Neural crest cell (in vitro differentiated cells): Measurements from ENCODE around the gene SNX33. TPM values are rescaled to one million over a fixed set of nuclear protein-coding genes. Genes with fewer than 3 reads are reported as not detected.
A peak's percentile ranks its signal among the peaks of the same experiment; 100 is the strongest.
"Not testable (repeated sequence)": the region's sequence is repeated elsewhere in the genome, so short reads cannot be mapped to it uniquely, and the experiment has no call there.

Experiments used
- DNase-seq: peaks from one replicate; pipeline ENCODE4 v3.0.0; 2021; ENCODE audit warnings: low read depth, mixed read lengths, low spot score
- H3K27ac Mint-ChIP-seq: one replicate; pipeline ENCODE4 v1.8.0; 2021; ENCODE audit warnings: mild to moderate bottlenecking, mixed read lengths; ENCODE audit not compliant: unreplicated experiment
- H3K27me3 Mint-ChIP-seq: 2 replicates; pipeline ENCODE4 v1.8.0; 2021; ENCODE audit warnings: low read depth, mild to moderate bottlenecking, mixed read lengths
- H3K36me3 Mint-ChIP-seq: 2 replicates; pipeline ENCODE4 v1.8.0; 2021; ENCODE audit warnings: low read depth, mild to moderate bottlenecking, mixed read lengths
- H3K4me1 Mint-ChIP-seq: 2 replicates; pipeline ENCODE4 v1.8.0; 2021; ENCODE audit warnings: mixed read lengths
- H3K4me3 Mint-ChIP-seq: one replicate; pipeline ENCODE4 v1.8.0; 2021; ENCODE audit warnings: mild to moderate bottlenecking, mixed read lengths
- H3K9me3 Mint-ChIP-seq: 2 replicates; pipeline ENCODE4 v1.8.0; 2021; ENCODE audit warnings: mixed read lengths
- total RNA-seq: library from RNA; stranded (reverse); gene quantifications from 2 replicates; pipeline ENCODE4 v1.2.1, GENCODE V29; 2021
- TF ChIP-seq, protein P1 (sequence below): fragments of 200-600 bp; sonication (generic); conservative IDR thresholded peaks from 2 replicates; pipeline ENCODE4 v1.5.0; 2021; ENCODE audit warnings: antibody characterized with exemption, mild to moderate bottlenecking

SNX33 gene
- total RNA-seq, 1 donor from 2014 or later, result 23.4 TPM

DNA sequence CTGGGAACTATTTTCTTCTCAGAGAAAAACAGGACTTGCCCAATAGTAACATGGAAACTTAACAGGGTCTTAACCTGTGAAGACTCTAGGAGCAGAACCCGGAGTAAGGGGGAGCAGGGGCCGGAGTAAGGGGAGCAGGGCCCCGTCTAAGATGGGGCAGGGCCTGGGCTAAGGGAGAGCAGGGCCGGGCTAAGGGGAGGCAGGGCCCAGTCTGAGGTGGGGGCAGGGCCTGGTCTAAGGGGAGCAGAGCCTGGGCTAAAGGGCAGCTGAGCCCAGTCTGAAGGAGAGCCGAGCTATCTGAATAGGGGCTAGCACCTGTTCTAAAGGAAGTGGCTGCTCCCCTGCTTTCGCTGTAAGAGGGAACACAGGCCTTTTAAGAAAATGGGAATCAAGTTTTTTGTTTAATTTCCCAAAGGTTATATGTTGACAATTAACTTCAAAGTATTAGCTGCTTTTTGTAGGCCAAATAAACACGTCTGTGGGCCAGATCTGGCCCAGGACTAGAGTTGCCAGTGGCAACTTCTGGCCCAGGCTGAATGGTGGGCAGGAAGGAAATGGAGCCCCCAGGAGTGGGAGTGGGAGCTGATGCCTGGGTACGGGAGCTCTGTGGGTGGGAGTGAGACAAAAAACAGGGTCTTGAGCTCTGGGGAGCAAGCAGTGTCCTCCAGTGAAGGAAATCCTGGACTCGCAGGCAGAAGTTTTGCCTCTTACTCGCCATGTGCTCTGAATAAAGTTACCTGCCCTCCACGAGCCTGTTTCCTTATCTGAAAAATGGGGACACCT is 32.5 kb downstream of the SNX33 start:
- no peak for DNase-seq
- H3K27ac Mint-ChIP-seq, result peak overlapping the region; percentile 89
- no peaks in the 10 kb centered on the region for H3K36me3 Mint-ChIP-seq

DNA sequence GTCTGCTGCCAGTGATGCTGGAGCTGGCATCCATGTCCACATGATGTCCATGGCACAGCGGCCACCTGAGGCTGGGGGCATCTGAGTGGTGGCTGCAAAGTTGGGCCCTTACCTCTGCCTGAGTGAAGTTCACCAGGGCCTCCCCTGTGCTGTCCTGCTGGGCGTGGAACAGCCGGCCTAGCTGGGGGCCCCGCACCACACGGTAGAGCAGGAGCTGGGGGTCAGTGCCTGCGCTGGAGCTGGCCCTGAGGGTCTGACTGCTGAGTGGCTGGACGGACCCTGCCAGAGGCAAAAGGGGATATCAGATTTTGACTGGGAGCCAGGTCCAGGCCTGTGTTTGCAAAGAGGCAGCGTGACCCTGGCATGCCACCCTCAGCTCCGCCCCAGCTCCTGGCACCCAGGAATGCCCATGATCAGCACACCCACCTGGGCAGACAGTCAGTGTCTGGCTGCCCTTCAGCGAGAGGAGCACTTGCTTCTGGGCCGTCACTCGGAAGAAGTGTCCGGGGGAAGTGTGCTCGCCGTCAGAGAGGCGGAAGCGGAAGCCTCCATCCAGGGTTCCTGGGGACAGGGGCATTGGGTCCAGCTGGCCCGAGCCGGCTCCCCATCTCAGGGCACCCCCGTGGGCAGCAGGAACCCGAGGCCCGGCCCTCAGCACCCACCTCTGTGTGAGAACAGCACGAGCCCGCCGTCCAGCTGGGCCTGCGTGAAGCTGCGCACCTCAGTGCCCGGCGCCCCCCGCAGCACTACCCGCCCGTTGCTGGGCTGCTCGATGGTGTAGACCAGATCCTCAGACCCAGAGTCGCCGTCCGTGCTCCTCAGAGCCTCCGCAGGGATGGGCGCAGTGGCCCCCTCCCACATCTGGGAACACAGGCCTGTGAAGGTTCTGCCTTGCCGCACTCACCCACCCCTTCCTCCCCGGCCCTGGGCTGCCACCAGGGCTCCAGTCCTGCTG is 34.7 kb downstream of the SNX33 start:
- no peaks in the 10 kb centered on the region for H3K27me3 Mint-ChIP-seq
- H3K27ac Mint-ChIP-seq, result no peak overlapping the region
- H3K4me1 Mint-ChIP-seq, result peaks cover 5% of the 10 kb centered on the region

More for the DNA sequence above, 32.5 kb downstream of the SNX33 start:
- TF ChIP-seq, protein P1, sequence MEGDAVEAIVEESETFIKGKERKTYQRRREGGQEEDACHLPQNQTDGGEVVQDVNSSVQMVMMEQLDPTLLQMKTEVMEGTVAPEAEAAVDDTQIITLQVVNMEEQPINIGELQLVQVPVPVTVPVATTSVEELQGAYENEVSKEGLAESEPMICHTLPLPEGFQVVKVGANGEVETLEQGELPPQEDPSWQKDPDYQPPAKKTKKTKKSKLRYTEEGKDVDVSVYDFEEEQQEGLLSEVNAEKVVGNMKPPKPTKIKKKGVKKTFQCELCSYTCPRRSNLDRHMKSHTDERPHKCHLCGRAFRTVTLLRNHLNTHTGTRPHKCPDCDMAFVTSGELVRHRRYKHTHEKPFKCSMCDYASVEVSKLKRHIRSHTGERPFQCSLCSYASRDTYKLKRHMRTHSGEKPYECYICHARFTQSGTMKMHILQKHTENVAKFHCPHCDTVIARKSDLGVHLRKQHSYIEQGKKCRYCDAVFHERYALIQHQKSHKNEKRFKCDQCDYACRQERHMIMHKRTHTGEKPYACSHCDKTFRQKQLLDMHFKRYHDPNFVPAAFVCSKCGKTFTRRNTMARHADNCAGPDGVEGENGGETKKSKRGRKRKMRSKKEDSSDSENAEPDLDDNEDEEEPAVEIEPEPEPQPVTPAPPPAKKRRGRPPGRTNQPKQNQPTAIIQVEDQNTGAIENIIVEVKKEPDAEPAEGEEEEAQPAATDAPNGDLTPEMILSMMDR, result no peak
- Mint-ChIP-seq H3K9me3 (no peaks in the 10 kb centered on the region), H3K4me1 (peaks cover 5% of the 10 kb centered on the region), H3K4me3 (no peak overlapping the region), H3K27me3 (no peaks in the 10 kb centered on the region)

DNA sequence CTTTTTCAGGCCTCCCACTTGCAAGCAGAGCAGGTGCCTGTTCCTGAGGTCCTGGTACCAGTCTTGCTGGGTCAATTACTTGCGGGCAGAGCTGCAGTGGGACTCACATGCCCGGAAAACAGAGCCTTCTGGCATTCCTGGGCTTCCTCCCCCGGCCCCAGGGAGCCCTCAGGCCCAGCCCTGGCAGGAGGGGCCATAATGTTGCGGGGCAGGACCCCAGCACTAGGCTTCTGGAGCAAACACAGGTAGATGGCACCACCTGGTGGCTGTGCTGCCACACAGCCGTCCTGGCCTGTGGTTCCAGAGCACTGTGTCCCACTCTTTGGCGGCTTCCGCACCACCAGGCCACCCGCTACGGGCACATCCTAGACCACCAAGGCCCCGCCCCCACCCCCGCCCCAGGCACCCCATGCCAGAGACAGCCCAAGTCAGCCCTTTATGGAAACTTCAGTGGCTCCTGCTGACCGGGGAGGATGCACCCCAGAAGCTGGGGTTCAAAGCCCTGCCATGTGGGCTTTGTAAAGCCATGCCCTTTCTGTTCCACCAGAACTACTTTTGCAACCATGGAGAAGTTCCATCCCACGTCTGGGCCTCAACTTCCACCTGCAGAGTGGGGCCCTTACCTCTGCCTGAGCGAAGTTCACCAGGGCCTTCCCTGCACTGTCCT is 36.1 kb downstream of the SNX33 start:
- not testable (repeated sequence) for H3K36me3 Mint-ChIP-seq
- TF ChIP-seq, protein P1, result peak; percentile 92
- DNase-seq, result peak; percentile 81

More for the DNA sequence above, 34.7 kb downstream of the SNX33 start:
- no peak for DNase-seq
- no peak overlapping the region for H3K4me3 Mint-ChIP-seq
- TF ChIP-seq, protein P1, result no peak
- no peaks in the 10 kb centered on the region for H3K36me3 Mint-ChIP-seq
- no peaks in the 10 kb centered on the region for H3K9me3 Mint-ChIP-seq

DNA sequence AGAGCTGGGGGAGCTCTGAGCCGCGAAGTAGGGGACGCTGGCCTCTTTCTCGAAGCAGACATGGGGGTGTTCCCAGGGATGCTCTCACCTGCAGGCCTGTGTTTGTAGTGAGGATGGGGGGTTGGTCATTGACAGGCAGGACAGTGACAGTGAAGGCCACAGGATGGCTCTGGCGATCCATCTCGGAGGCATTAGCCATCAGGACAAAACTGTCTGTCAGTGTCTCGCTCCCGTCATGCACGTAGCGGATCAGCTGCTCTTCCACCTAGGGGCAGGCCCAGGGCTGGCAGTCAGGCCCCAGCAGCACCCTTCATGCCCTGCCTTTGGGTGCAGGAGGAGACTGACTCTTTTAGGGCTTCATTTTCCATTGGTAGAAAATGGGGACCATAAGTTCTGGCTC is 36.9 kb downstream of the SNX33 start:
- Mint-ChIP-seq H3K4me1 (peaks cover 3% of the 10 kb centered on the region), H3K36me3 (peaks cover 4% of the 10 kb centered on the region), H3K27ac (no peak overlapping the region), H3K4me3 (no peak overlapping the region), H3K27me3 (no peaks in the 10 kb centered on the region), H3K9me3 (no peaks in the 10 kb centered on the region)
- no peak for DNase-seq
- TF ChIP-seq, protein P1, result no peak

More for the DNA sequence above, 36.1 kb downstream of the SNX33 start:
- not testable (repeated sequence) for H3K27ac Mint-ChIP-seq, H3K4me1 Mint-ChIP-seq, H3K9me3 Mint-ChIP-seq, H3K4me3 Mint-ChIP-seq, H3K27me3 Mint-ChIP-seq

DNA sequence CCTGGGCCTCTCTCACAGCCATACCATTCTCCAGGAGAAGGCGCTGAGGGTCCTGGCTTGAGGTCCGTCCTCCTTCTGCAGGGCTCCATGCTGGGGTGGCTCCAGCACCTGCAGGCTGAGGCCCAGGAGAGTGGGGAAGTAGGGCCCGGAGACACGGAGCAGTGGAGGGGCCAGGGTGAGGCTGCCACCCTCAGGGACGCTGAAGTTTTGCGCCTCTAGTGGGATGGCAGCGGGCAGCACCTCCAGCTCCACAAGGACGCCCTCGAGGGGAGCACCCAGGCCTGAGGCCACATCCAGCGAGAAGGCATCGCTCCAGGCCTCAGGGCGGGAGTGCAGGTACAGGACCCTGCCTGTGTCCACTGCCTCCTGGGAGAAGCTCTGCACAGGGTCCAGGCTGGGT is 37.5 kb downstream of the SNX33 start:
- H3K4me3 Mint-ChIP-seq, result no peak overlapping the region
- no peak for DNase-seq
- TF ChIP-seq, protein P1, result no peak
- H3K4me1 Mint-ChIP-seq, result peaks cover 3% of the 10 kb centered on the region
- no peak overlapping the region for H3K27ac Mint-ChIP-seq
- no peaks in the 10 kb centered on the region for H3K27me3 Mint-ChIP-seq
- H3K9me3 Mint-ChIP-seq, result no peaks in the 10 kb centered on the region
- peaks cover 4% of the 10 kb centered on the region for H3K36me3 Mint-ChIP-seq
